Upper lobe of left lung (tissue), 4 donors: ENCODE measurements around the gene RAPGEF2.

Source experiments
- CTCF ChIP-seq, 6 experiments: fragments of 450-650 bp in 4 of 6; fragments of 200-600 bp in 2 of 6; sonication (generic) in 2 of 6; IDR thresholded peaks; one replicate each; pipeline ENCODE4 v1.5.1; 2016 to 2019; ENCODE audit warnings: antibody characterized with exemption in 6 of 6
- POLR2A ChIP-seq, 4 donors: fragments of 450-650 bp; IDR thresholded peaks; one replicate each; pipeline ENCODE4 v1.5.1; 2016 to 2017; ENCODE audit warnings: antibody characterized with exemption in 4 of 4, mild to moderate bottlenecking in 2 of 4

- TF ChIP-seq CTCF (IDR thresholded peaks at IDR 0.05) (no peak), POLR2A (IDR thresholded peaks at IDR 0.05) (no peak)
Observed at GRCh38 chr4:159131564-159131963, 28.7 kb downstream of the RAPGEF2 start.
